VCaP (cell line): Measurements from ENCODE around the gene PLCH2.
A peak's percentile ranks its signal among the peaks of the same experiment; 100 is the strongest.

ENCODE experiments used
- H3K27ac ChIP-seq: fragments of 450-650 bp; 2 replicates; pipeline ENCODE4 v1.5.1; 2017
- CTCF ChIP-seq: fragments of 450-650 bp; conservative IDR thresholded peaks from 2 replicates; pipeline ENCODE4 v1.5.1; 2017; ENCODE audit warnings: mild to moderate bottlenecking, moderate library complexity

Gene PLCH2

DNA sequence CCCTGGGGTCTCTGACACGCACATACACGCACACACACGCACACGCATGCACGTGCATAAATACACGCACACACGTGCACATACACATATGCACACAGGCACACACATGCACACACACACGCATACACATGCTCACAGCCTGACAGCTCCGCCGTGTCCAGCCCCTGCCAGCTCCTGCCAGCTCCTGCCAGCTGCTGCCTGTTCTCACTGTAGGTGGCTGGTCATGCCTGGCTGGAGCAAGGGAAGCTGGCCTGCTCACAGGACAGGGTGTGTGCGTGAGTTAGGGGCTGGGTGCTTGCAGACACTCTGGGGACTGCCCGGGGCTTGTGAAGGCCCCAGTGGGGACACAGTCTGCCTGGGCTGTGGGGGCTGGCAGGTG, 4.9 kb downstream of the PLCH2 start:
- peak overlapping the region; percentile 98 for H3K27ac ChIP-seq
- TF ChIP-seq CTCF, result no peak

GRCh38 chr1:2481885-2482284, 5.8 kb downstream of the PLCH2 start:
- peak overlapping the region; percentile 98 for H3K27ac ChIP-seq
- no peak for TF ChIP-seq CTCF

- peak overlapping the region; percentile 98 for H3K27ac ChIP-seq
- TF ChIP-seq CTCF, result no peak
Measured at GRCh38 chr1:2482588-2482987, 6.5 kb downstream of the PLCH2 start.

GRCh38 chr1:2483026-2483425, 6.9 kb downstream of the PLCH2 start:
- no peak for TF ChIP-seq CTCF
- peak overlapping the region; percentile 98 for H3K27ac ChIP-seq

DNA sequence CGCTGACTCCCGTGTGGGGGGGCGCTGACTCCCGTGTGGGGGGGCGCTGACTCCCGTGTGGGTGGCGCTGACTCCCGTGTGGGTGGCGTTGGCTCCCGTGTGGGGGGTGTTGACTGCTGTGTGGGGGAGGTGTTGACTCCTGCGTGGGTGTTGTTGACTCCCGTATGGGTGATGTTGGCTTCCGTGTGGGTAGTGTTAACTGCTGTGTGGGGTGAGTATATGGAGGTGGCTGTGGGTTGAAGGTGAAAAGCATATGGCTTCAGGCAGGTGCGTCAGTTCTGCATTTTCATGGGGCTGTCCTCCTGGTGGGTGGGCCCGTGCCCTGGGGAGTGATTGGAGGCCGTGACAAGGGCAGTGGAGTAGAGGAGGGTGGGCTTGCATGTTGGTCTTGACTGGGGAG, 7.9 kb downstream of the PLCH2 start:
- H3K27ac ChIP-seq, result no peak overlapping the region
- TF ChIP-seq CTCF, result no peak

DNA sequence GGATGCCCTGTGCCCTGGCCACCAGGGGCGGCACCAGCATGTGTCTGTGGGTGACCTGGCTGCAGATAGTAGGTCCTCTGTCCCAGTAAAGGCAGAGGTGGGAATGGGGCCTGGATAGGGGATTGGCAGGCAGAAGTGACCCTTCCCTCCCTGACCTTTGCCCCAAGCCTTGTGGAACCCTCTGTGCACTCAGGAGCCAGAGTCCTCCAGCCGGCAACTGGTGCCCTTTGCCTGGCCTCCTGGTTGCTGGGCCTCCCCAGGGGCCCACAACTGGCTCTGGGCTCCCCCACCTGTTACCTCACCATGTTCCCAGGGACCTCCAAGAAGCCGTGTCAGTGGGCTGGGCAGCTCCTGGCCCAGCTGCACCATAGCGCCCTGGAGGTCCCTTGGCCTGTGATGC, 10.0 kb downstream of the PLCH2 start:
- no peak overlapping the region for H3K27ac ChIP-seq
- TF ChIP-seq CTCF, result no peak

DNA sequence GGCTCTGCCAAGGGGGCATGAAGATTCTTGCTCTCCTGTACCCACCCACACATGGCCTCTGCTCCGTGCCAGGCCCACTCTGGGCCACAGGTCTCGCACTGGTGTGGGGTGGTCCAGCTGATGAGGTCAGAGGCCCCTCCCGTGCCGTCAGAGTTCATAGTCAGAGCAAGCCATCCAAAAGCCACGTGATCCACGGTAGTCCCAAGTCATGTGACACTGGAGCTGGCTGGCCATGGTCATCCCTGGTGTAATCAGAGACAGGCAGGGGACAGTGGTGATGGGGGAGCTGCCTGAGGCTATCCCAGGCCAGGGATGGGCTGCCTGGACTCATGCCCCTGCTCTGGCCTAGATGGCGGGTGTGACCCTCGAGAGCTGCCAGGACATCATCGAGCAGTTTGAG, 10.5 kb downstream of the PLCH2 start:
- no peak overlapping the region for H3K27ac ChIP-seq
- no peak for TF ChIP-seq CTCF

DNA sequence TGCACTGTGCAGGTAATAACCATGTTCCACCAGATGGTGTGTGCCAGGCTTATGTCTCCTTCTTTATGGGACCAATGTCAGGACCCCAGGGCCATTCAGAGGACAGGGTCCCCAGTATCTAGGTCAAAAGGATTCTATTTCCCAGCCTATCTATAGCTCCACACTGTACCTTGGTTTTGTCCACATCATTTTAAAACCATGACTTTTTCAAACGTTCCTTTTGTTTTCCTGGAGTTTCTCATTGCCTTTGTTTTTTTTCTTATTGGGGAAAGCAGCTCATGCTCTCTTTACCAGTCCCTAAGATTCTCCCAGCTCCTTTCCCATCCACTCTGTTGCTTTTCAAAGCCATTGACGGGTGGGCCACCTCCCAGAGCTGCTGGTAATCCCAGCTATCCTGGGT, 12.6 kb downstream of the PLCH2 start:
- H3K27ac ChIP-seq, result no peak overlapping the region
- TF ChIP-seq CTCF, result no peak
